Liver (tissue), 9 donors: ENCODE data around the gene MBNL2. TPM values are rescaled to one million over a fixed set of nuclear protein-coding genes. Genes with fewer than 3 reads are reported as not detected.

Source experiments
- DNase-seq: peaks from one replicate; pipeline ENCODE4 v3.0.0-alpha.2; 2017; ENCODE audit warnings: low spot score
- H3K27ac ChIP-seq, 2 donors: one replicate each; pipeline ENCODE4 v1.7.0; 2013; ENCODE audit warnings: inconsistent platforms in 2 of 2, low read length in 2 of 2, control low read depth in 1 of 2, low read depth in 1 of 2, mild to moderate bottlenecking in 1 of 2
- H3K27me3 ChIP-seq, 4 donors: one replicate each; pipeline versions ENCODE4 v1.6.1 to v1.7.0; 2013; ENCODE audit warnings: low read length in 3 of 4, inconsistent platforms in 1 of 4, mild to moderate bottlenecking in 1 of 4, moderate library complexity in 1 of 4; ENCODE audit not compliant: control insufficient read depth in 4 of 4, insufficient read depth in 4 of 4
- H3K36me3 ChIP-seq, 4 donors: one replicate each; pipeline versions ENCODE4 v1.6.1 to v1.7.0; 2013; ENCODE audit warnings: low read length in 3 of 4, mild to moderate bottlenecking in 3 of 4, low read depth in 1 of 4, moderate library complexity in 1 of 4; ENCODE audit not compliant: control insufficient read depth in 4 of 4, insufficient read depth in 3 of 4
- H3K4me1 ChIP-seq, 4 donors: one replicate each; pipeline versions ENCODE4 v1.6.1 to v1.7.0; 2013; ENCODE audit warnings: low read length in 3 of 4, mild to moderate bottlenecking in 3 of 4, moderate library complexity in 1 of 4; ENCODE audit not compliant: control insufficient read depth in 4 of 4, insufficient read depth in 4 of 4
- H3K4me3 ChIP-seq, 3 donors: one replicate each; pipeline versions ENCODE4 v1.6.1 to v1.7.0; 2013; ENCODE audit warnings: low read length in 3 of 3, control low read depth in 1 of 3, low read depth in 1 of 3, mild to moderate bottlenecking in 1 of 3
- H3K9ac ChIP-seq, 2 donors: one replicate each; pipeline ENCODE4 v1.7.0; 2013; ENCODE audit warnings: low read length in 2 of 2, mild to moderate bottlenecking in 2 of 2, moderate library complexity in 2 of 2, control low read depth in 1 of 2, low read depth in 1 of 2
- H3K9me3 ChIP-seq, 4 donors: one replicate each; pipeline versions ENCODE4 v1.6.1 to v1.7.0; 2013; ENCODE audit warnings: low read length in 3 of 4; ENCODE audit not compliant: control insufficient read depth in 4 of 4
- EGR1 ChIP-seq, 2 donors: IDR thresholded peaks; 2 replicates each; pipeline ENCODE4 v1.6.1; 2016 to 2018; ENCODE audit warnings: antibody characterized with exemption in 2 of 2, low read depth in 2 of 2
- FOXA2 ChIP-seq: IDR thresholded peaks from 2 replicates; pipeline ENCODE4 v1.6.1; 2016; ENCODE audit warnings: antibody characterized with exemption
- GABPA ChIP-seq, 2 donors: IDR thresholded peaks in 1 of 2; conservative IDR thresholded peaks in 1 of 2; 2 replicates each; pipeline ENCODE4 v1.6.1; 2016; ENCODE audit warnings: antibody characterized with exemption in 2 of 2, mild to moderate bottlenecking in 1 of 2, moderate library complexity in 1 of 2
- HNF4A ChIP-seq, 2 donors: conservative IDR thresholded peaks; 2 replicates each; pipeline ENCODE4 v1.6.1; 2016; ENCODE audit warnings: antibody characterized with exemption in 2 of 2, mild to moderate bottlenecking in 2 of 2
- JUND ChIP-seq, 2 donors: IDR thresholded peaks; 2 replicates each; pipeline ENCODE4 v1.6.1; 2016; ENCODE audit warnings: antibody characterized with exemption in 2 of 2
- NR2F2 ChIP-seq: IDR thresholded peaks from 2 replicates; pipeline ENCODE4 v1.6.1; 2016; ENCODE audit warnings: antibody characterized with exemption
- RAD21 ChIP-seq, 2 donors: IDR thresholded peaks; 2 replicates each; pipeline ENCODE4 v1.6.1; 2016; ENCODE audit warnings: antibody characterized with exemption in 2 of 2, mild to moderate bottlenecking in 2 of 2
- SP1 ChIP-seq: IDR thresholded peaks from 2 replicates; pipeline ENCODE4 v1.6.1; 2018; ENCODE audit warnings: antibody characterized with exemption, mild to moderate bottlenecking
- YY1 ChIP-seq: IDR thresholded peaks from 2 replicates; pipeline ENCODE4 v1.6.1; 2016; ENCODE audit warnings: antibody characterized with exemption, mild to moderate bottlenecking
- WGBS: extraction: QIAGEN DNeasy Blood & Tissue Kit; methylation state at CpG from one replicate; pipeline ENCODE4 v1.1.7; 2013; 5-methylcytosine and 5-hydroxymethylcytosine counted together
- polyA plus RNA-seq, 2 donors: library from polyadenylated mRNA; stranded (reverse) in 1 of 2; unstranded in 1 of 2; fragments of 200-250 nt in 1 of 2; fragments of >200 nt in 1 of 2; fragmentation: Nextera tagmentation in 1 of 2; extraction: Ambion mirVana in 1 of 2; gene quantifications; one replicate each; pipeline versions ENCODE4 v1.2.1 to v1.2.3, GENCODE V29; 2013 to 2015
- total RNA-seq, 2 donors: library from RNA; depleted of rRNA; stranded (reverse); fragments of >200 nt; gene quantifications; one replicate each; pipeline ENCODE4 v1.2.3, GENCODE V29; 2014
- TF ChIP-seq, protein P1 (sequence below): IDR thresholded peaks from 2 replicates; pipeline ENCODE4 v1.6.1; 2016; ENCODE audit warnings: antibody characterized with exemption, mild to moderate bottlenecking
- TF ChIP-seq, protein P2 (sequence below): IDR thresholded peaks from 2 replicates; pipeline ENCODE4 v1.6.1; 2016; ENCODE audit warnings: antibody characterized with exemption
- TF ChIP-seq, protein P3 (sequence below): IDR thresholded peaks from 2 replicates; pipeline ENCODE4 v1.6.1; 2016; ENCODE audit warnings: antibody characterized with exemption
- donor health status: healthy.
- donor health status: healthy.
- donor health status: healthy.
- donor health status: healthy.
- donor health status: healthy.

MBNL2 gene
- total and polyA plus RNA-seq, 4 donors: 16.0 to 49.6 (median 36.8) TPM

DNA sequence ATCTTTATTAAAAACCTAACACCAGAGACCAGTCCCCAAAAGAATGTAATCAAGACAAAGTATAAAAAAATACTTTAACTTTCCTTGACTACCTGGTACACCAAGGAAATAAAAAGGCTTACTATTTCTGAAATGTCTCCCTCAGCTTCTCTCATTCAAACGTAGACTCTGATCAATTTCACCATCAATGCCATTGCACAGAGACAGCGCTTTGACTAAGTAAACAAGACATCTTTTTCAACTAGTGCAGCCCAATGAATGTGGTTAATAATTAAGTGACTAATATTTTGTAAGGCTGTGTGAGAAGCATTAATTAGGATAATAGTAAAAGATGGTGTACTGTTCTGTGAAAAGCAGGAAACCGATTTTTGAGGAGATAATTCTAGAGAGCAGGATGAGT lies 204.6 kb downstream of the MBNL2 start (continued):
- TF ChIP-seq, protein P1, sequence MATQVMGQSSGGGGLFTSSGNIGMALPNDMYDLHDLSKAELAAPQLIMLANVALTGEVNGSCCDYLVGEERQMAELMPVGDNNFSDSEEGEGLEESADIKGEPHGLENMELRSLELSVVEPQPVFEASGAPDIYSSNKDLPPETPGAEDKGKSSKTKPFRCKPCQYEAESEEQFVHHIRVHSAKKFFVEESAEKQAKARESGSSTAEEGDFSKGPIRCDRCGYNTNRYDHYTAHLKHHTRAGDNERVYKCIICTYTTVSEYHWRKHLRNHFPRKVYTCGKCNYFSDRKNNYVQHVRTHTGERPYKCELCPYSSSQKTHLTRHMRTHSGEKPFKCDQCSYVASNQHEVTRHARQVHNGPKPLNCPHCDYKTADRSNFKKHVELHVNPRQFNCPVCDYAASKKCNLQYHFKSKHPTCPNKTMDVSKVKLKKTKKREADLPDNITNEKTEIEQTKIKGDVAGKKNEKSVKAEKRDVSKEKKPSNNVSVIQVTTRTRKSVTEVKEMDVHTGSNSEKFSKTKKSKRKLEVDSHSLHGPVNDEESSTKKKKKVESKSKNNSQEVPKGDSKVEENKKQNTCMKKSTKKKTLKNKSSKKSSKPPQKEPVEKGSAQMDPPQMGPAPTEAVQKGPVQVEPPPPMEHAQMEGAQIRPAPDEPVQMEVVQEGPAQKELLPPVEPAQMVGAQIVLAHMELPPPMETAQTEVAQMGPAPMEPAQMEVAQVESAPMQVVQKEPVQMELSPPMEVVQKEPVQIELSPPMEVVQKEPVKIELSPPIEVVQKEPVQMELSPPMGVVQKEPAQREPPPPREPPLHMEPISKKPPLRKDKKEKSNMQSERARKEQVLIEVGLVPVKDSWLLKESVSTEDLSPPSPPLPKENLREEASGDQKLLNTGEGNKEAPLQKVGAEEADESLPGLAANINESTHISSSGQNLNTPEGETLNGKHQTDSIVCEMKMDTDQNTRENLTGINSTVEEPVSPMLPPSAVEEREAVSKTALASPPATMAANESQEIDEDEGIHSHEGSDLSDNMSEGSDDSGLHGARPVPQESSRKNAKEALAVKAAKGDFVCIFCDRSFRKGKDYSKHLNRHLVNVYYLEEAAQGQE: no peak
- TF ChIP-seq EGR1 (IDR thresholded peaks at IDR 0.05; ENCODE audit: low read depth in 2 of 2) (no peak), GABPA (IDR thresholded peaks at IDR 0.05 in 1 of 2, conservative IDR thresholded peaks at IDR 0.05 in 1 of 2) (no peak), FOXA2 (peak; percentile 97), JUND (IDR thresholded peaks at IDR 0.05) (no peak), NR2F2 (no peak), SP1 (peak; percentile 43), RAD21 (IDR thresholded peaks at IDR 0.05) (peak in 1 of 2 donors; percentile 35), HNF4A (conservative IDR thresholded peaks at IDR 0.05) (peak; percentile 42 to 65)
- TF ChIP-seq, protein P2, sequence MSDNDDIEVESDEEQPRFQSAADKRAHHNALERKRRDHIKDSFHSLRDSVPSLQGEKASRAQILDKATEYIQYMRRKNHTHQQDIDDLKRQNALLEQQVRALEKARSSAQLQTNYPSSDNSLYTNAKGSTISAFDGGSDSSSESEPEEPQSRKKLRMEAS: no peak

DNA sequence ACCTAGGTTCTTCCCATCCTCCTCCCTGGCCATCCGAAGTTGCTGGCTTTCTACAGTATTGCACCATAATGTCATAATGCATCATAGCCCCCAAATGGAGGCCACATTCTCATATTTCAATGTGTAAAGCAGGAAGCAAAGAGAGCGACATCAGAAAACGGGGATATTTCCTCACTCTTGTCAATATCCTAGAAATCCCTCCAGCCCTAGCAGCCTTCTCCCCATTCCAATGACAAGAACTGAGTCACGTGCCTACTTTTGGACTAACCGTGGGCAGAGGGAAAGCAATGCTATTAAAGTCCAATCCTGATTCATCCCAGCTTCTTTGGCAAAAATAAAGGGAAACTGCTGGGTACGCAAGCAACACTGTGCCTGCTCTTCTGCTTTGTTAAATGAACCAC lies 207.5 kb downstream of the MBNL2 start:
- Histone ChIP-seq H3K9ac (no peak overlapping the region), H3K36me3 (no peaks in the 10 kb centered on the region), H3K27me3 (no peaks in the 10 kb centered on the region), H3K4me1 (peaks cover 0 to 11% (median 7%) of the 10 kb centered on the region in 4 donors), H3K27ac (no peak overlapping the region), H3K4me3 (no peak overlapping the region), H3K9me3 (no peaks in the 10 kb centered on the region)
- 79% methylated on average over 6 of the region's 6 CpGs for WGBS
- no peak for DNase-seq
- TF ChIP-seq SP1 (no peak), YY1 (no peak), NR2F2 (no peak), FOXA2 (no peak), HNF4A (conservative IDR thresholded peaks at IDR 0.05) (no peak)
- TF ChIP-seq, protein P2: no peak
- TF ChIP-seq, protein P3, sequence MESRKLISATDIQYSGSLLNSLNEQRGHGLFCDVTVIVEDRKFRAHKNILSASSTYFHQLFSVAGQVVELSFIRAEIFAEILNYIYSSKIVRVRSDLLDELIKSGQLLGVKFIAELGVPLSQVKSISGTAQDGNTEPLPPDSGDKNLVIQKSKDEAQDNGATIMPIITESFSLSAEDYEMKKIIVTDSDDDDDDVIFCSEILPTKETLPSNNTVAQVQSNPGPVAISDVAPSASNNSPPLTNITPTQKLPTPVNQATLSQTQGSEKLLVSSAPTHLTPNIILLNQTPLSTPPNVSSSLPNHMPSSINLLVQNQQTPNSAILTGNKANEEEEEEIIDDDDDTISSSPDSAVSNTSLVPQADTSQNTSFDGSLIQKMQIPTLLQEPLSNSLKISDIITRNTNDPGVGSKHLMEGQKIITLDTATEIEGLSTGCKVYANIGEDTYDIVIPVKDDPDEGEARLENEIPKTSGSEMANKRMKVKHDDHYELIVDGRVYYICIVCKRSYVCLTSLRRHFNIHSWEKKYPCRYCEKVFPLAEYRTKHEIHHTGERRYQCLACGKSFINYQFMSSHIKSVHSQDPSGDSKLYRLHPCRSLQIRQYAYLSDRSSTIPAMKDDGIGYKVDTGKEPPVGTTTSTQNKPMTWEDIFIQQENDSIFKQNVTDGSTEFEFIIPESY: no peak
- TF ChIP-seq, protein P1: no peak
